Transverse colon (tissue), 4 donors: ENCODE results near the gene TMEM38B. TPM values are rescaled to one million over a fixed set of nuclear protein-coding genes. Genes with fewer than 3 reads are reported as not detected.

Source experiments
- DNase-seq: peaks from one replicate; pipeline ENCODE4 v3.0.0-alpha.2; 2019
- H3K27ac ChIP-seq, 4 donors: fragments of 200-600 bp; sonication (generic); 2 replicates each; pipeline ENCODE4 v1.5.1; 2016 to 2018; ENCODE audit warnings: inconsistent platforms in 4 of 4
- H3K27me3 ChIP-seq: fragments of 200-600 bp; sonication (generic); 2 replicates; pipeline ENCODE4 v1.5.1; 2017; ENCODE audit warnings: inconsistent platforms
- H3K36me3 ChIP-seq, 4 donors: fragments of 200-600 bp; sonication (generic); 2 replicates each; pipeline ENCODE4 v1.5.1; 2017 to 2019; ENCODE audit warnings: inconsistent platforms in 4 of 4
- H3K4me1 ChIP-seq, 4 donors: fragments of 200-600 bp; sonication (generic); 2 replicates each; pipeline ENCODE4 v1.5.1; 2017 to 2020; ENCODE audit warnings: inconsistent platforms in 4 of 4
- H3K4me3 ChIP-seq, 4 donors: fragments of 200-600 bp; sonication (generic); 1 replicate in 1 of 4; 2 replicates in 3 of 4; pipeline versions ENCODE4 v1.5.1 to v1.6.1; 2017 to 2019; ENCODE audit warnings: inconsistent platforms in 4 of 4
- H3K9me3 ChIP-seq, 2 donors: fragments of 200-600 bp; sonication (generic); 2 replicates each; pipeline ENCODE4 v1.5.1; 2017 to 2019; ENCODE audit warnings: inconsistent platforms in 2 of 2
- CTCF ChIP-seq, 5 experiments: fragments of 200-600 bp in 3 of 5; fragments of 450-650 bp in 2 of 5; sonication (generic) in 3 of 5; IDR thresholded peaks; 1 replicate in 2 of 5; 2 replicates in 3 of 5; pipeline ENCODE4 v1.5.1; 2016 to 2017; ENCODE audit warnings: antibody characterized with exemption in 5 of 5, inconsistent platforms in 3 of 5, mild to moderate bottlenecking in 2 of 5, moderate library complexity in 1 of 5
- EP300 ChIP-seq: sonication (generic); formaldehyde crosslinking; IDR thresholded peaks from one replicate; pipeline ENCODE4 v1.6.1; 2017; ENCODE audit warnings: antibody characterized with exemption, low read depth
- POLR2A ChIP-seq: fragments of 450-650 bp; IDR thresholded peaks from one replicate; pipeline ENCODE4 v1.6.1; 2016; ENCODE audit warnings: antibody characterized with exemption, mild to moderate bottlenecking, moderate library complexity
- POLR2AphosphoS5 ChIP-seq, 3 donors: sonication (generic); formaldehyde crosslinking; IDR thresholded peaks; one replicate each; pipeline ENCODE4 v1.6.1; 2016; ENCODE audit warnings: antibody characterized with exemption in 3 of 3
- whole genome bisulfite sequencing, 2 donors: methylation state at CpG; one replicate each; pipeline ENCODE4 v1.1.5; 2018; ENCODE audit warnings: low coverage in 1 of 2; 5-methylcytosine and 5-hydroxymethylcytosine counted together
- in situ Hi-C, 4 donors: fragments of 200-750 bp; cut with MboI; loops; one replicate each; pipeline versions ENCODE4 v1.15.0 to v1.15.1; 2017; ENCODE audit warnings: low sequenced_read_pairs in 3 of 4, low pct_ligation_motif_present in 1 of 4, low pct_unique_long_range_greater_than_20kb in 1 of 4
- intact Hi-C: fragments of 100-400 bp; cut with DNase I; formaldehyde crosslinking; loops from one replicate; pipeline ENCODE4 v1.15.1; 2023; ENCODE audit warnings: low total_unique reads
- total RNA-seq, 4 donors: library from RNA; depleted of rRNA; stranded (reverse); fragments of >200 nt; gene quantifications; one replicate each; pipeline ENCODE4 v1.1.0, GENCODE V29; 2016

TMEM38B gene
- total RNA-seq, 4 donors from 2014 or later = 25.2 to 36.6 (median 29.1) TPM

- H3K36me3 ChIP-seq = no peaks in the 10 kb centered on the region
- TF ChIP-seq CTCF (IDR thresholded peaks at IDR 0.05) = no peak
- in situ Hi-C loops = no loop called here
- no peaks in the 10 kb centered on the region for H3K27me3 ChIP-seq
- DNase-seq = no peak
- WGBS, 2 donors = 43 to 50% methylated on average over 3 to 4 of the region's 4 CpGs
- H3K4me1 ChIP-seq = peaks cover 0 to 5% (median 0%) of the 10 kb centered on the region in 4 donors
- intact Hi-C loops = no loop called here
- no peak overlapping the region for H3K4me3 ChIP-seq
- no peaks in the 10 kb centered on the region for H3K9me3 ChIP-seq
- no peak overlapping the region for H3K27ac ChIP-seq
Measured at GRCh38 chr9:105667867-105668266, 26.5 kb upstream of the TMEM38B start.

GRCh38 chr9:105670315-105670714, 24.0 kb upstream of the TMEM38B start:
- WGBS, 2 donors = 65 to 70% methylated on average over 3 of the region's 3 CpGs
- in situ Hi-C loops = no loop called here
- no peak for DNase-seq
- intact Hi-C loops = no loop called here
- no peak overlapping the region for H3K4me3 ChIP-seq
- H3K27me3 ChIP-seq = no peaks in the 10 kb centered on the region
- no peak overlapping the region for H3K27ac ChIP-seq
- H3K36me3 ChIP-seq = no peaks in the 10 kb centered on the region
- H3K9me3 ChIP-seq = no peaks in the 10 kb centered on the region
- peaks cover 0 to 9% (median 0%) of the 10 kb centered on the region in 4 donors for H3K4me1 ChIP-seq
- TF ChIP-seq CTCF (IDR thresholded peaks at IDR 0.05) (no peak), POLR2A (no peak), POLR2AphosphoS5 (IDR thresholded peaks at IDR 0.05) (no peak), EP300 (no peak)

GRCh38 chr9:105670775-105671174, 23.6 kb upstream of the TMEM38B start:
- TF ChIP-seq POLR2AphosphoS5 (IDR thresholded peaks at IDR 0.05) (no peak), EP300 (no peak), POLR2A (no peak), CTCF (IDR thresholded peaks at IDR 0.05) (no peak)

GRCh38 chr9:105672711-105673234, 21.6 kb upstream of the TMEM38B start:
- no peaks in the 10 kb centered on the region for H3K36me3 ChIP-seq
- no peak for DNase-seq
- intact Hi-C loops = no loop called here
- H3K4me3 ChIP-seq = peak overlapping the region in 1 of 4 donors; percentile 21
- no peaks in the 10 kb centered on the region for H3K27me3 ChIP-seq
- peaks cover 0 to 9% (median 0%) of the 10 kb centered on the region in 4 donors for H3K4me1 ChIP-seq
- H3K27ac ChIP-seq = no peak overlapping the region
- no peak for TF ChIP-seq POLR2AphosphoS5 (IDR thresholded peaks at IDR 0.05)
- no peak for TF ChIP-seq POLR2A
- TF ChIP-seq EP300 = no peak
- TF ChIP-seq CTCF (IDR thresholded peaks at IDR 0.05) = no peak
- WGBS, 2 donors = 27 to 29% methylated on average over 3 of the region's 3 CpGs
- H3K9me3 ChIP-seq = no peaks in the 10 kb centered on the region
- in situ Hi-C loops = no loop called here

More at GRCh38 chr9:105670775-105671174, 23.6 kb upstream of the TMEM38B start:
- Histone ChIP-seq H3K4me1 (peaks cover 0 to 9% (median 0%) of the 10 kb centered on the region in 4 donors), H3K27ac (no peak overlapping the region), H3K36me3 (no peaks in the 10 kb centered on the region), H3K27me3 (no peaks in the 10 kb centered on the region), H3K4me3 (no peak overlapping the region), H3K9me3 (no peaks in the 10 kb centered on the region)
- intact Hi-C loops = no loop called here
- DNase-seq = no peak
- WGBS, 2 donors = 80 to 83% methylated on average over 3 of the region's 3 CpGs
- in situ Hi-C loops = no loop called here
